ENCODE data around the gene RAB11A. TPM values are rescaled to one million over a fixed set of nuclear protein-coding genes. Genes with fewer than 3 reads are reported as not detected.

Gene RAB11A
- total and polyA plus RNA-seq, 2 experiments from 2014 or later = 248 to 306 TPM

DNA sequence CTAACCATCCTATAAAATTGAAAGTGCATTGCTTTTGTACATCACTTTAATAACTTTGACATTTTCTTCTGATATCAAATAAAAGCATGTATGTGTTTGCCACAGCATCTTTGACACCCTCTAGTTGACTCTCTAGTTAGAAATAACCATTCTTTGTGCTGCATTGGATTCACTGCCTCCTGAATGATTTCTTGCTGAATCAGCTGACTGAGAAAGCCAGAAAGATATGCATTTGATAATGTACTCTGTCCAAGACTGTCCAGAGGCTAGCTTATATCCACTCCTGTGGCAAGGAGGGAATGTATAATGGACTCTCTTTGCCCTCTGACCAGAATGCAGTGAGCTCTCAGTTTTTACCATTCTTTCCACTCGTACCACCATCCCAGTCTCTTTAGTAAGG, 6.2 kb downstream of the RAB11A start:
- H4K20me1 ChIP-seq (ENCODE audit: insufficient read depth, poor library complexity, severe bottlenecking) = peaks cover 73% of the 10 kb centered on the region
- no peaks in the 10 kb centered on the region for H3K4me1 ChIP-seq (ENCODE audit: insufficient read depth)
- H2AFZ ChIP-seq = no peak overlapping the region
- peaks cover 96% of the 10 kb centered on the region for H3K79me2 ChIP-seq
- H3K9me3 ChIP-seq (ENCODE audit: low read depth) = no peaks in the 10 kb centered on the region
- H3K4me3 ChIP-seq = no peak overlapping the region
- H3K36me3 ChIP-seq (replicated peaks; ENCODE audit: insufficient read depth, low read depth) = peaks cover 5% of the 10 kb centered on the region
- DNase-seq (ENCODE audit: low spot score) = no peak
- H3K27ac ChIP-seq = no peak overlapping the region
- no peaks in the 10 kb centered on the region for H3K9me2 ChIP-seq (replicated peaks; ENCODE audit: insufficient read depth)
- no peak overlapping the region for H3K4me2 ChIP-seq
- WGBS (ENCODE audit: low lambda C conversion rate, missing lambda C conversion rate) = 89% methylated on average over 1 of the region's 1 CpG
- no peaks in the 10 kb centered on the region for H3K27me3 ChIP-seq
- TF ChIP-seq EZH2phosphoT487 (IDR thresholded peaks at IDR 0.05; ENCODE audit: low read depth, severe bottlenecking, unreplicated experiment) (no peak), EZH2 (IDR thresholded peaks at IDR 0.05; ENCODE audit: borderline replicate concordance) (no peak)
- TF ChIP-seq, protein P1, sequence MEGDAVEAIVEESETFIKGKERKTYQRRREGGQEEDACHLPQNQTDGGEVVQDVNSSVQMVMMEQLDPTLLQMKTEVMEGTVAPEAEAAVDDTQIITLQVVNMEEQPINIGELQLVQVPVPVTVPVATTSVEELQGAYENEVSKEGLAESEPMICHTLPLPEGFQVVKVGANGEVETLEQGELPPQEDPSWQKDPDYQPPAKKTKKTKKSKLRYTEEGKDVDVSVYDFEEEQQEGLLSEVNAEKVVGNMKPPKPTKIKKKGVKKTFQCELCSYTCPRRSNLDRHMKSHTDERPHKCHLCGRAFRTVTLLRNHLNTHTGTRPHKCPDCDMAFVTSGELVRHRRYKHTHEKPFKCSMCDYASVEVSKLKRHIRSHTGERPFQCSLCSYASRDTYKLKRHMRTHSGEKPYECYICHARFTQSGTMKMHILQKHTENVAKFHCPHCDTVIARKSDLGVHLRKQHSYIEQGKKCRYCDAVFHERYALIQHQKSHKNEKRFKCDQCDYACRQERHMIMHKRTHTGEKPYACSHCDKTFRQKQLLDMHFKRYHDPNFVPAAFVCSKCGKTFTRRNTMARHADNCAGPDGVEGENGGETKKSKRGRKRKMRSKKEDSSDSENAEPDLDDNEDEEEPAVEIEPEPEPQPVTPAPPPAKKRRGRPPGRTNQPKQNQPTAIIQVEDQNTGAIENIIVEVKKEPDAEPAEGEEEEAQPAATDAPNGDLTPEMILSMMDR (IDR thresholded peaks at IDR 0.05; ENCODE audit: poor library complexity) = no peak

DNA sequence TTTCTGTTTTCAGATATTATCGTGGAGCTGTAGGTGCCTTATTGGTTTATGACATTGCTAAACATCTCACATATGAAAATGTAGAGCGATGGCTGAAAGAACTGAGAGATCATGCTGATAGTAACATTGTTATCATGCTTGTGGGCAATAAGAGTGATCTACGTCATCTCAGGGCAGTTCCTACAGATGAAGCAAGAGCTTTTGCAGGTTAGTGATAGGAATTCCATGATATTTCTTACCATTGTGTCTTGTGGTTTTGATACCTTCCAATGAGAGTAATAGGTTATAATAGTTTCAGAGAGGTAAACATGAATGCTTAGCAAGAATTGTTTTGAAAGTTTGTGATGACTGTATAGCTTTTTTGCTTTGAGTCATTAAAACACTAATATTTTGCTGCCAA, 8.5 kb downstream of the RAB11A start:
- H4K20me1 ChIP-seq (ENCODE audit: insufficient read depth, poor library complexity, severe bottlenecking) = peaks cover 55% of the 10 kb centered on the region
- TF ChIP-seq EZH2phosphoT487 (IDR thresholded peaks at IDR 0.05; ENCODE audit: low read depth, severe bottlenecking, unreplicated experiment) (no peak), EZH2 (IDR thresholded peaks at IDR 0.05; ENCODE audit: borderline replicate concordance) (no peak)
- TF ChIP-seq, protein P1 (IDR thresholded peaks at IDR 0.05; ENCODE audit: poor library complexity) = no peak
- no peaks in the 10 kb centered on the region for H3K9me3 ChIP-seq (ENCODE audit: low read depth)
- no peak for DNase-seq (ENCODE audit: low spot score)
- no peak overlapping the region for H3K4me2 ChIP-seq
- peaks cover 93% of the 10 kb centered on the region for H3K79me2 ChIP-seq
- WGBS (ENCODE audit: low lambda C conversion rate, missing lambda C conversion rate) = 93% methylated on average over 3 of the region's 3 CpGs
- H2AFZ ChIP-seq = no peak overlapping the region
- no peak overlapping the region for H3K27ac ChIP-seq
- H3K4me3 ChIP-seq = no peak overlapping the region
- peaks cover 5% of the 10 kb centered on the region for H3K36me3 ChIP-seq (replicated peaks; ENCODE audit: insufficient read depth, low read depth)
- H3K9me2 ChIP-seq (replicated peaks; ENCODE audit: insufficient read depth) = no peaks in the 10 kb centered on the region
- H3K4me1 ChIP-seq (ENCODE audit: insufficient read depth) = no peaks in the 10 kb centered on the region
- H3K27me3 ChIP-seq = no peaks in the 10 kb centered on the region

DNA sequence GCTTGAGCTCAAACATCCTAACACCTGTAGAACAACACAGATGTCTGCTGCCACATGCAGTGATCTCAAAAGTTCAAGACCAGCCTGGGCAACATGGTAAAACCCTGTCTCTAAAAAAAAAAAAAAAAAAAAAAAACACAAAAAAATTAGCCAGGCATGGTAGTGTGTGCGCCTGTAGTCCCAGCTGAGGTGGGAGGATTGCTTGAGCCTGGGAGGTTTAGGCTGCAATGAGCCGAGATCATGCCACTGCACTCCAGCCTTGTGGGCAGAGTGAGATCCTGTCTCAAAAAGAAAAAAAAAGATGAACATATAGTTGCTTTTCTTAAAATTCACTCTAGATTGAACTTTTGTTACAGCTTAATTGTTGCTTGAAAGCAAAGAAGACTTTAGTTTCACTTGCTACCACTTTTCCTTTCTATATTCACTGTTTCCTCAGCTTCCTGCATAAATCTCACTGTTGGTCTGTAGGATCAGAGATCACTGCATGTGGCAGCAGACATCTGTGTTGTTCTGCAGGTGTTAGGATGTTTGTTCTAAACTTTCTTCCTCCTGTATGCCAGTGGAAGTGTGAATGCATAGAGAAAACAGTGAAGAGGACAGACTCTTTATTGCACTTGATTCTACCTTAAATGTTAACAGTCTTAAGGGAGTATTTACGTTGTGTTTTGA, 12.6 kb downstream of the RAB11A start:
- H3K36me3 ChIP-seq (replicated peaks; ENCODE audit: insufficient read depth, low read depth) = peaks cover 5% of the 10 kb centered on the region
- 95% methylated on average over 3 of the region's 3 CpGs for WGBS (ENCODE audit: low lambda C conversion rate, missing lambda C conversion rate)
- H2AFZ ChIP-seq = no peak overlapping the region
- H3K27ac ChIP-seq = no peak overlapping the region
- TF ChIP-seq EZH2 (IDR thresholded peaks at IDR 0.05; ENCODE audit: borderline replicate concordance) (no peak), EZH2phosphoT487 (IDR thresholded peaks at IDR 0.05; ENCODE audit: low read depth, severe bottlenecking, unreplicated experiment) (no peak)
- TF ChIP-seq, protein P1 (IDR thresholded peaks at IDR 0.05; ENCODE audit: poor library complexity) = no peak
- no peak for DNase-seq (ENCODE audit: low spot score)
- H3K4me3 ChIP-seq = no peak overlapping the region
- no peaks in the 10 kb centered on the region for H3K9me3 ChIP-seq (ENCODE audit: low read depth)
- H3K4me2 ChIP-seq = no peak overlapping the region
- H3K4me1 ChIP-seq (ENCODE audit: insufficient read depth) = no peaks in the 10 kb centered on the region
- peaks cover 76% of the 10 kb centered on the region for H3K79me2 ChIP-seq
- H3K27me3 ChIP-seq = no peaks in the 10 kb centered on the region
- no peaks in the 10 kb centered on the region for H3K9me2 ChIP-seq (replicated peaks; ENCODE audit: insufficient read depth)
- peaks cover 22% of the 10 kb centered on the region for H4K20me1 ChIP-seq (ENCODE audit: insufficient read depth, poor library complexity, severe bottlenecking)

All from hepatocyte (in vitro differentiated cells).